Measurements from ENCODE around the gene RBBP4.
"Not testable (repeated sequence)": the region's sequence is repeated elsewhere in the genome, so short reads cannot be mapped to it uniquely, and the experiment has no call there.

Gene RBBP4

GRCh38 chr1:32639489-32640075 is 11.4 kb upstream of the RBBP4 start:
- no peak for DNase-seq (ENCODE audit: low read depth in 3 of 3)

- DNase-seq (ENCODE audit: low read depth in 3 of 3) = not testable (repeated sequence)
Measured at GRCh38 chr1:32642292-32642827, 8.6 kb upstream of the RBBP4 start.

- DNase-seq (ENCODE audit: low read depth in 3 of 3) = no peak
Measured at GRCh38 chr1:32644426-32644825, 6.6 kb upstream of the RBBP4 start.

GRCh38 chr1:32647308-32648134 is 3.5 kb upstream of the RBBP4 start:
- peak in 1 of 3 experiments; percentile 20 for DNase-seq (ENCODE audit: low read depth in 3 of 3)

- peak; percentile 75 to 83 (median 78) for DNase-seq (ENCODE audit: low read depth in 3 of 3)
Measured at GRCh38 chr1:32650248-32650751, 708 bp upstream of the RBBP4 start, which contains the start of gene ZBTB8OS. Gene ZBTB8OS, minus strand, starts transcription at chr1:32650550. Its CDS starts 21 bp downstream, at chr1:32650529.

GRCh38 chr1:32651461-32652073 is 559 bp downstream of the RBBP4 start:
- DNase-seq (ENCODE audit: low read depth in 3 of 3) = peak in 1 of 3 experiments; percentile 1

GRCh38 chr1:32652244-32652962 is 1.4 kb downstream of the RBBP4 start:
- no peak for DNase-seq (ENCODE audit: low read depth in 3 of 3)

- DNase-seq (ENCODE audit: low read depth in 3 of 3) = no peak
Measured at GRCh38 chr1:32659581-32659980, 8.6 kb downstream of the RBBP4 start.

GRCh38 chr1:32665915-32666314 is 14.9 kb downstream of the RBBP4 start:
- DNase-seq (ENCODE audit: low read depth in 3 of 3) = no peak

GRCh38 chr1:32666901-32667566 is 16.0 kb downstream of the RBBP4 start:
- no peak for DNase-seq (ENCODE audit: low read depth in 3 of 3)

GRCh38 chr1:32668716-32669115 is 17.7 kb downstream of the RBBP4 start:
- DNase-seq (ENCODE audit: low read depth in 3 of 3) = not testable (repeated sequence)

- DNase-seq (ENCODE audit: low read depth in 3 of 3) = no peak
Measured at GRCh38 chr1:32676945-32677344, 25.9 kb downstream of the RBBP4 start.

GRCh38 chr1:32679993-32680392 is 29.0 kb downstream of the RBBP4 start:
- not testable (repeated sequence) for DNase-seq (ENCODE audit: low read depth in 3 of 3)

GRCh38 chr1:32680642-32681041 is 29.6 kb downstream of the RBBP4 start:
- DNase-seq (ENCODE audit: low read depth in 3 of 3) = no peak

- no peak for DNase-seq (ENCODE audit: low read depth in 3 of 3)
Measured at GRCh38 chr1:32681509-32681908, 30.5 kb downstream of the RBBP4 start.

- DNase-seq (ENCODE audit: low read depth in 3 of 3) = no peak
Measured at GRCh38 chr1:32681999-32682398, 31.0 kb downstream of the RBBP4 start.

- DNase-seq (ENCODE audit: low read depth in 3 of 3) = no peak
Measured at GRCh38 chr1:32683397-32683796, 32.4 kb downstream of the RBBP4 start.

GRCh38 chr1:32684167-32684811 is 33.3 kb downstream of the RBBP4 start:
- no peak for DNase-seq (ENCODE audit: low read depth in 3 of 3)

- DNase-seq (ENCODE audit: low read depth in 3 of 3) = no peak
Measured at GRCh38 chr1:32685498-32685897, 34.5 kb downstream of the RBBP4 start.

GRCh38 chr1:32686387-32686786 is 35.4 kb downstream of the RBBP4 start:
- no peak for DNase-seq (ENCODE audit: low read depth in 3 of 3)
